ENCODE data around the gene KCNK1.
A peak's percentile ranks its signal among the peaks of the same experiment; 100 is the strongest.

KCNK1 gene

DNA sequence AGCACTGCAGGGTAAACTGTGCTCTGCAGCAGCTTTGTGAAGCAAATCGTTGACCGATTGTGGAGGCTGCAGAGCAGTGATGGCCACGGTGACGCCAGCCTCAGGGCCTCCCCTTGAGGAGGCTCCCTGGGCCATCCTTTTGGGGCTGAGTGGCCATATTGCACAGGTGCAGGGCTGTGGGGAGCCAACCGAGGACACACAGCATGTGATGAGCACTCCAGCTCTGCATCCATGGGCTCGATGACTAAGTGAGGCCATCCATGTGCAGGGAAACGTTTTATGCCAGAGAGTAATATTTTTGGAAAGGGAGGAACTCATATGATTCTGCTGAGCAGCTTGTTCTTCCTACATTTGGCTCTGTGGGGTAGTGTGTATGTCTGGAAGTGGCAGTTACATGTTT is 24.6 kb downstream of the KCNK1 start:
- no peak for DNase-seq

DNA sequence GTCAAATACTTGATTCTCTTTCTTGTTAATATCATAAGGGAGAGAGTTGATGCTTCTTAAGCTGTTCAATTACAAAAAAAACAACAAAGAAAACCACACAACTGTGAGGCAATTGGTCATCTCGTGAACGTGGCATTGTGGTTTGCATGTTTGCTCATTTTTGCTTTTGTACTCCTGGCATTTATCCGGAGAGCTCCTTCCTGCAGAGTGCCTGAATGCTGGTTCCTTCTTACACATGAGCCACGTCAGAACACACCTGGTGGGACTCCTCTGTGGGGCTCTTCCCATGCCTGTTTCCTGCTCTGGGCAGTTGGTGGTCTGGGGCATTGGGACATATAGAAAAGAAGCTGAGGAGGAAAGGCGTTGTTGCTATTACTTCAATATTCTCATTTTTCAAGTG is 25.7 kb downstream of the KCNK1 start:
- no peak for DNase-seq

GRCh38 chr1:233640179-233640578 is 26.3 kb downstream of the KCNK1 start:
- no peak for DNase-seq

GRCh38 chr1:233641029-233641428 is 27.1 kb downstream of the KCNK1 start:
- no peak for DNase-seq

- peak; percentile 86 for DNase-seq
Measured at GRCh38 chr1:233647073-233647472, 33.2 kb downstream of the KCNK1 start.

DNA sequence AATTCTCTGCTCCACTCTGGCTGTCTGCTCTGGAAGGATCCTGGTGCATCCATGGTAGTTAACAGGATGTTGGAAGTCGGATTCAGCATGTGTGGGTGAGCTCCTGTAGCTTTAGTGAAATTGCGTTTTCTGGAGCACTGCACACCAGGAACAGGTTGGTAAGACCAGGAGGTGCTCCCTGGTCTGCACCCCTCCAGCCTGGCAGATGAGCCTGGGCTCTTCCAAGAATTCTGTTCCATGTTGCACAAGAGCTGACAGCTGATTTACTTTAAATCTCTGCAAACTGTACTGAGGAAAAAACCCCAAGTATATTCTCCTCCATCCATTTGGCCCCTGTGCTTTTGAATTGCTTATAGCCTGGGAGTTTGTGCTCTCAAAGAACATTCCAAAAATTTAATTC is 33.7 kb downstream of the KCNK1 start:
- no peak for DNase-seq

DNA sequence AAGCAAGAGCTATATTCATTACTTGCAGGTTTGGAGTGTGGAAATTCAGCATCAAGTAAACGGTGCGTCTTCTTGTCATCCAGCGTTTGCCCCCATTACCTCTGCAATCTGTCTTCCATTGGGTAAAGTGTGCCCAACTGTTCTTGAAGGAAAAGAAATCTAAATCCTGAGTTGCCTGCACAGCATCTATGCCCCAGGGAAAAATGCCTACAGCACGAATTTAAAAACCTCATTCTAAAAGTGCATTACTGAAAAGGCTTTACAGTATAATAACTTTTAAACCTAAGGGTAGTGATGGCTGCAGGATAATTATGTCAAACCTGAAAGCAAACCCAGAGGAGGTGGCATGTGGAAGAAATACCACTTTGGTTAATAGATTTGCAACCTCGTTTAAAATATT is 37.2 kb downstream of the KCNK1 start:
- DNase-seq = no peak

GRCh38 chr1:233651563-233652233 is 37.8 kb downstream of the KCNK1 start:
- DNase-seq = no peak

DNA sequence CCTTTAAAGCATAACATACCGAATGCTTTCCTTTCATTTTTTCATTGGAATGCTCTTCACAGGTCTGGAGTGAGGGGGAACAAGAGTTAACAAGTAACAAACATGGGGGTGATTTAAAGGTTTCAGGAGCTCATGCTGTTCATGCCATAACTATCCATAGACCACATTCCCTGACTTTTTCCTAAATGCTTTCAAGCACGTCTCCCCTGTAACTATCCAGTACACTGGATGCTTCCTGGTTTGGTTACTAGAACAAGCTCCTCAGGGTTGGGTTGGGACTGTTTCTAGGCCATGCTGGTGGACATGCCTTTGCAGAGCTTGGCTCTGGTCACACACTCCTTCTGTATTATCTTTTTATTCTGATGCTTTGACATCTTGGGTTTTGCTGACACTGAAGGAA is 38.6 kb downstream of the KCNK1 start:
- DNase-seq = no peak

GRCh38 chr1:233654658-233655280 is 40.9 kb downstream of the KCNK1 start:
- no peak for DNase-seq

GRCh38 chr1:233655301-233655740 is 41.4 kb downstream of the KCNK1 start:
- DNase-seq = no peak

GRCh38 chr1:233656032-233656635 is 42.2 kb downstream of the KCNK1 start:
- DNase-seq = no peak

DNA sequence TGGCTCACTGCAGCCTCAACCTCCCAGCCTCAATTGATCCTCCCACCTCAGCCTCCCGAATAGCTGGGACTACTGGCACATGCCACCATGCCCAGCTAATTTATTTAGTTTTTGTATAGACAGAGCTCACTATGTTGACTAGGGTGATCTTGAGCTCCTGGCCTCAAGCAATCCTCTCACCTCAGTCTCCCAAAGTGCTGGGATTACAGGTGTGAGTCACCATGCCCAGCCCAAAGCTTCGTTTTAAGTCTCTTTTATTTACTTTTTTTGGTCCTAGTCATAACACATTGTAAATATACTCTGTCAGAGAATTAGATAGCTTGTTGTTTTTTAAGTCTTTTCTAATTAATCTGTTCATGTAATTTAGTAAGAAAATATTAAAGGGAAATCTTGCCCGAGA is 42.8 kb downstream of the KCNK1 start:
- DNase-seq = no peak

GRCh38 chr1:233657466-233657865 is 43.6 kb downstream of the KCNK1 start:
- no peak for DNase-seq

DNA sequence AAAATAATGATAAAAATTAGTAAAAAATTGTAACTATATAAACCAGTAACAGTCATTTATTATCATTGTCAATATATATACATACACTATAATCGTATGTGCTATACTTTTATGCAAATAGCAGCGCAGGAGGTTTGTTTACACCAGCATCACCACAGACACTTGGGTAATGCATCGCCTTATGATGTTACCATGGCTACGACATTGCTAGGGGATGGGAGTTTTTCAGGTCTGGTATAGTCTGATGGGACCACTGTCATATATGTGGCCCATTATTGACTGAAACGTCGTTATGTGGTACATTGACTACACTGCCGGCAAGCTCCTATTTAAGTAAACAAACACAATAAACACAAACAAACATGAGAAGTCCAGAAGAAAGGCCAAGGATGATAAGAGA is 45.6 kb downstream of the KCNK1 start:
- no peak for DNase-seq

DNA sequence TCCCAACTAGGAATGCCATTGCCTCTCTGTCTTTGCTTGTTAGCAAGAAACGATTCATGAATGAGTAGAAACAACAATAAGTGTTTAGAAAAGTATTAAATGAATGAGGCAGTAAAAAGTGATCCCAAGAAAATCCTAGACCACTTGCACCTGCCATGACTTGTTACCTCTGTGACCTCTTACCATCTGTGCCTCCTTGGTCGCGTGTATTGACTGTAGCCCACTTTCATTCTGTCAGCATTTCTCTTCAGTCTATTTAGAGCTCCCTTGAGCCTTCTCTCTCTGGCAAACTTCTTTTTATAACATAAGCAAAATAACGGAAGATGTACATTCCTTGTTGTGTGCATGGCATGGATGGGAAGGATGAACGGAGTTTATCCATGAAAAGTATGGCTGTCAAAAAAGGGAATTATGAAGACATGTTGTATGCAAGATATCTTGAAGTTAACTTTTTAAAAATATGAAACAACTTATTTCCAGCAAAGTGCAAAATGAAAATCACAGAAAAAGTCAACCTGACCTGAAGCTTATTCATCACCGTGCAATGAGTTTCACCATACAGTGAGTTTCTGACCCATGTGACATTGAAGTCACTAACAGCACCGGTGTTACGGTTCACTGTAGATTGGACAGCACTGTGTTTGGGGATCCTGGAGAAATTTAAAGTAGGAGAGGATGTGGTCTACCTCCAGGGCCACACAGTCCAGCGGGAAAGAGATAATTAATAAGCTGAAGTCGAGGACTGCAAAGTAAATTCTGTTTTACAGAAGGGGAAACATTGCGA is 47.7 kb downstream of the KCNK1 start:
- no peak for DNase-seq

- DNase-seq = peak; percentile 69
Measured at GRCh38 chr1:233662575-233663304, 48.8 kb downstream of the KCNK1 start.

- DNase-seq = no peak
Measured at GRCh38 chr1:233664253-233664652, 50.3 kb downstream of the KCNK1 start.

GRCh38 chr1:233664804-233665574 is 51.1 kb downstream of the KCNK1 start:
- DNase-seq = no peak

- no peak for DNase-seq
Measured at GRCh38 chr1:233665575-233666270, 51.8 kb downstream of the KCNK1 start.

DNA sequence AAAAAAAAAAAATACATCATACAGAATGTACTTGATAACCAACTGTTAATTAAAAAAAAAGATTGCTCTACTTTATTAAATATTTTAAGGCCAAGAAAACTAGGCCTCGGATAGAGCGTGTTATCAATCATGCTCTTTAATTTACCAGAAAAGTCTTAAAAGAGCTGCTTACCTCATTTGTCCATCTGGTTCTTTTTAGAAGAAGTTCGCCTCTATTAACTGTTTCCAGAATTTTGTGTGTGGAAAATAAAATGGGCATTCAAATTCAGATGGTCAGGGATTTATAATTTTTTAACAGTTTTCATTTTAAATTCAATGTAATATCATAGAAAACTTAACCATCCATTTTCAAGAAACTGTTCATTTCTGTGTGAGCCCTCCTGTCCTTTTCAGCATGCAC is 53.8 kb downstream of the KCNK1 start:
- no peak for DNase-seq

All from fibroblast of skin of abdomen (primary cell).